GM12892 (cell line): ENCODE results near the gene NOVA1.

Source experiments
- POLR2A ChIP-seq: IDR thresholded peaks from 2 replicates; pipeline ENCODE4 v1.6.1; 2011; ENCODE audit warnings: low read depth, low read length, control low read depth
- POLR2AphosphoS5 ChIP-seq: IDR thresholded peaks from 2 replicates; pipeline ENCODE4 v1.6.1; 2011; ENCODE audit warnings: low read depth, low read length, control low read depth

DNA sequence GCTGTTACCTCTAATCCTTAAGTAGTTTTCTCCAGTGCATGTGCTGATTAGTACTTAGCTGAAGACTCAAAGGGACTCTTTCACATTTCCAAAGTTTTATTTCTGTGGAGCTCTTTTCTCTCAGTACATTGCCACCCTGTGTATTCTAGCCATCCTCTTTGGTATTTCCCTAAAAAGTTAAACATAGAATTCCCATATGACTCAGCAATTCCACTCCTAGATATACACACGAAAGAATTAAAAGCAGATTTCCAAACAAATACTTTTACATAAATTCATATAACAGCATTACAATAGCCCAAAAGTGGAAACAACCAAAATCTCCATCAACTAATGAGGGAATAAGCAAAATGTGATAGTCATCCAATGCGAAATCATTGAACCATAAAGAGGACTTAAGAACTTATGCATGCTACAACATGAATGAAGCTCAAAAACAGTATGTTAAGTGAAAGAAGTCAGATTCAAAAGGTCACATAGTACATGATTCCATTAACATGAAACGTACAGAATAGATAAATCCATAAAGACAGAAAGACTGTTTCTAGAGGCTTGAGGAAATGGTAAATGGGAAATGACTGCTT, 9.0 kb upstream of the NOVA1 start:
- TF ChIP-seq POLR2AphosphoS5 (no peak), POLR2A (no peak)
